HepG2 (cell line): ENCODE data around the gene SLC43A1. TPM values are rescaled to one million over a fixed set of nuclear protein-coding genes. Genes with fewer than 3 reads are reported as not detected.

ENCODE experiments used
- BRCA1 ChIP-seq: sonication (generic); formaldehyde crosslinking; IDR thresholded peaks from 2 replicates; pipeline ENCODE4 v1.4.0; 2020; ENCODE audit warnings: missing genetic modification reagents
- CENPX ChIP-seq: sonication (generic); formaldehyde crosslinking; IDR thresholded peaks from 2 replicates; pipeline ENCODE4 v1.9.0; 2021; ENCODE audit warnings: mild to moderate bottlenecking, missing genetic modification reagents, moderate library complexity
- GATAD1 ChIP-seq: IDR thresholded peaks from 2 replicates; pipeline ENCODE4 v1.6.1; 2016; ENCODE audit warnings: missing genetic modification reagents, missing compliant biosample characterization
- GLI4 ChIP-seq: sonication (generic); formaldehyde crosslinking; IDR thresholded peaks from 2 replicates; pipeline ENCODE4 v1.5.1; 2020; ENCODE audit warnings: missing genetic modification reagents, mild to moderate bottlenecking, moderate library complexity, borderline replicate concordance
- HMG20B ChIP-seq: conservative IDR thresholded peaks from 2 replicates; pipeline ENCODE4 v1.6.1; 2016; ENCODE audit warnings: missing genetic modification reagents, missing compliant biosample characterization
- JUND ChIP-seq: sonication (generic); formaldehyde crosslinking; IDR thresholded peaks from 2 replicates; pipeline ENCODE4 v1.8.0; 2022; ENCODE audit warnings: mild to moderate bottlenecking, missing genetic modification reagents
- KAT8 ChIP-seq: IDR thresholded peaks from 2 replicates; pipeline ENCODE4 v1.6.1; 2016; ENCODE audit warnings: missing genetic modification reagents, missing compliant biosample characterization
- MED13 ChIP-seq: sonication (generic); formaldehyde crosslinking; IDR thresholded peaks from 2 replicates; pipeline ENCODE4 v1.5.0; 2020; ENCODE audit warnings: missing genetic modification reagents
- MIXL1 ChIP-seq: IDR thresholded peaks from 2 replicates; pipeline ENCODE4 v1.6.1; 2016
- NFIC ChIP-seq: IDR thresholded peaks from 2 replicates; pipeline ENCODE4 v1.6.1; 2012; ENCODE audit warnings: mild to moderate bottlenecking, low read length, inconsistent platforms
- PHF21A ChIP-seq: sonication (generic); formaldehyde crosslinking; IDR thresholded peaks from 2 replicates; pipeline ENCODE4 v1.5.0; 2020; ENCODE audit warnings: mild to moderate bottlenecking, missing genetic modification reagents
- RFX3 ChIP-seq: IDR thresholded peaks from 2 replicates; pipeline ENCODE4 v1.6.1; 2016; ENCODE audit warnings: missing biosample characterization, missing genetic modification reagents
- RNF2 ChIP-seq: fragments of 450-650 bp; conservative IDR thresholded peaks from 2 replicates; pipeline ENCODE4 v1.6.1; 2016; ENCODE audit warnings: low read depth
- SIN3B ChIP-seq: fragments of 150-350 bp; IDR thresholded peaks from 2 replicates; pipeline ENCODE4 v1.6.1; 2014; ENCODE audit warnings: low read length
- SSRP1 ChIP-seq: IDR thresholded peaks from 2 replicates; pipeline ENCODE4 v1.6.1; 2016; ENCODE audit warnings: control low read depth
- THYN1 ChIP-seq: sonication (generic); formaldehyde crosslinking; IDR thresholded peaks from 2 replicates; pipeline ENCODE4 v1.8.1; 2023; ENCODE audit warnings: low read depth, mild to moderate bottlenecking, moderate library complexity, missing genetic modification reagents, borderline replicate concordance
- ZBED4 ChIP-seq: sonication (generic); formaldehyde crosslinking; IDR thresholded peaks from 2 replicates; pipeline ENCODE4 v1.4.0; 2020; ENCODE audit warnings: missing genetic modification reagents, borderline replicate concordance
- ZFP37 ChIP-seq: sonication (generic); formaldehyde crosslinking; IDR thresholded peaks from 2 replicates; pipeline ENCODE4 v1.4.0; 2020; ENCODE audit warnings: missing genetic modification reagents, borderline replicate concordance
- ZNF180 ChIP-seq: sonication (generic); formaldehyde crosslinking; IDR thresholded peaks from 2 replicates; pipeline ENCODE4 v1.4.0; 2020; ENCODE audit warnings: low read depth, missing genetic modification reagents, borderline replicate concordance
- ZNF260 ChIP-seq: sonication (generic); formaldehyde crosslinking; IDR thresholded peaks from 2 replicates; pipeline ENCODE4 v1.4.0; 2020; ENCODE audit warnings: missing genetic modification reagents, low read depth, mild to moderate bottlenecking, borderline replicate concordance
- ZNF3 ChIP-seq: IDR thresholded peaks from 2 replicates; pipeline ENCODE4 v1.7.0; 2017; ENCODE audit warnings: inconsistent platforms
- ZNF30 ChIP-seq: sonication (generic); formaldehyde crosslinking; IDR thresholded peaks from 2 replicates; pipeline ENCODE4 v1.5.0; 2020; ENCODE audit warnings: mild to moderate bottlenecking, missing genetic modification reagents
- ZNF451 ChIP-seq: sonication (generic); formaldehyde crosslinking; IDR thresholded peaks from 2 replicates; pipeline ENCODE4 v1.5.0; 2020; ENCODE audit warnings: mild to moderate bottlenecking, missing genetic modification reagents
- ZNF513 ChIP-seq: sonication (generic); formaldehyde crosslinking; conservative IDR thresholded peaks from 2 replicates; pipeline ENCODE4 v1.5.0; 2020; ENCODE audit warnings: missing genetic modification reagents
- ZNF546 ChIP-seq: sonication (generic); formaldehyde crosslinking; conservative IDR thresholded peaks from 2 replicates; pipeline ENCODE4 v1.8.1; 2023; ENCODE audit warnings: mild to moderate bottlenecking, missing genetic modification reagents
- ZNF644 ChIP-seq: IDR thresholded peaks from 2 replicates; pipeline ENCODE4 v1.6.1; 2016; ENCODE audit warnings: low read depth
- ZNF768 ChIP-seq: sonication (generic); formaldehyde crosslinking; IDR thresholded peaks from 2 replicates; pipeline ENCODE4 v1.4.0; 2020; ENCODE audit warnings: missing genetic modification reagents
- ZNF790 ChIP-seq: sonication (generic); formaldehyde crosslinking; IDR thresholded peaks from 2 replicates; pipeline ENCODE4 v1.8.0; 2022; ENCODE audit warnings: missing genetic modification reagents, mild to moderate bottlenecking, borderline replicate concordance
- ZSCAN30 ChIP-seq: sonication (generic); formaldehyde crosslinking; IDR thresholded peaks from 2 replicates; pipeline ENCODE4 v1.5.0; 2020; ENCODE audit warnings: mild to moderate bottlenecking, missing genetic modification reagents
- polyA plus RNA-seq, 8 experiments: library from polyadenylated mRNA; depleted of rRNA in 3 of 8; stranded (reverse) in 7 of 8; unstranded in 1 of 8; fragments of >200 nt; fragmentation: Illumina TruSeq in 4 of 8; extraction: Trizol in 4 of 8; gene quantifications; 2 replicates each; pipeline versions ENCODE4 v1.2.1 to v1.2.3, GENCODE V29; 2011 to 2016; ENCODE audit warnings: low read depth in 4 of 8, missing spikeins in 1 of 8, mixed read lengths in 1 of 8; ENCODE audit not compliant: insufficient read depth in 1 of 8
- total RNA-seq, 5 experiments: library from RNA; depleted of rRNA; stranded (reverse); fragments of >200 nt; fragmentation: Illumina TruSeq; extraction: Trizol; gene quantifications; 2 replicates each; pipeline ENCODE4 v1.2.3, GENCODE V29; 2016; ENCODE audit warnings: low read depth in 1 of 5

The SLC43A1 gene
- total and polyA plus RNA-seq, 2 of the 13 experiments (the other 11 are each of a cell fraction or from before 2014, with no cell fraction given): 72.3 to 87.6 TPM

- no peak for TF ChIP-seq JUND (CRISPR knock-in tag)
- TF ChIP-seq ZSCAN30: 0 out of 2 replicates have a peak, but pooled peaks have one; percentile 62
- no peak for TF ChIP-seq BRCA1 (CRISPR knock-in tag)
- 0 out of 2 replicates have a peak, but pooled peaks have one; percentile 3 for TF ChIP-seq ZNF3 (CRISPR knock-in tag)
- no peak for TF ChIP-seq HMG20B
- TF ChIP-seq PHF21A (CRISPR knock-in tag): no peak
- no peak for TF ChIP-seq ZNF546
- no peak for TF ChIP-seq RFX3 (CRISPR knock-in tag)
- TF ChIP-seq ZNF30: no peak
- no peak for TF ChIP-seq ZBED4 (CRISPR knock-in tag)
- TF ChIP-seq ZNF260 (CRISPR knock-in tag): no peak
- TF ChIP-seq NFIC: 0 out of 2 replicates have a peak, but pooled peaks have one; percentile 7
- no peak for TF ChIP-seq ZNF644 (CRISPR knock-in tag)
- TF ChIP-seq RNF2: no peak
- TF ChIP-seq CENPX (CRISPR knock-in tag): no peak
- TF ChIP-seq MED13 (CRISPR knock-in tag): peak; percentile 46; the same call in 1 of the 2 replicates
- no peak for TF ChIP-seq SIN3B
- TF ChIP-seq KAT8 (CRISPR knock-in tag): peak; percentile 71
- no peak for TF ChIP-seq MIXL1 (CRISPR knock-in tag)
- peak; percentile 40; the same call in 1 of the 2 replicates for TF ChIP-seq ZNF790 (CRISPR knock-in tag)
- no peak; the same call in 1 of the 2 replicates for TF ChIP-seq SSRP1
- 0 out of 2 replicates have a peak, but pooled peaks have one; percentile 38 for TF ChIP-seq ZNF768 (CRISPR knock-in tag)
- no peak for TF ChIP-seq GLI4 (CRISPR knock-in tag)
- no peak for TF ChIP-seq GATAD1 (CRISPR knock-in tag)
- TF ChIP-seq ZNF513 (CRISPR knock-in tag): no peak
- 0 out of 2 replicates have a peak, but pooled peaks have one; percentile 17 for TF ChIP-seq THYN1 (CRISPR knock-in tag)
- no peak for TF ChIP-seq ZNF180
- no peak for TF ChIP-seq ZFP37 (CRISPR knock-in tag)
- no peak for TF ChIP-seq ZNF451 (CRISPR knock-in tag)
These were observed at the start of gene SLC43A1 (continued) for GRCh38 chr11:57515332-57516060.
